SK-MEL-5 (cell line): ENCODE measurements around the gene DLGAP4. TPM values are rescaled to one million over a fixed set of nuclear protein-coding genes. Genes with fewer than 3 reads are reported as not detected.

Experiments used
- DNase-seq: peaks from one replicate; pipeline ENCODE4 v3.0.0-alpha.2; 2016; ENCODE audit warnings: low read depth, low spot score
- in situ Hi-C: cut with HindIII; loops from 2 replicates; pipeline ENCODE4 v1.10.0; 2016; ENCODE audit warnings: low sequenced_read_pairs, high pct_unique_total_duplicates, low pct_unique_long_range_greater_than_20kb
- polyA plus RNA-seq, 2 experiments: library from polyadenylated mRNA; depleted of rRNA; stranded (reverse); fragments of >200 nt; gene quantifications; 2 replicates each; pipeline ENCODE4 v1.2.3, GENCODE V29; 2015
- total RNA-seq: library from RNA; depleted of rRNA; stranded (reverse); fragments of >200 nt; shearing (Covaris generic); gene quantifications from 2 replicates; pipeline ENCODE4 v1.2.3, GENCODE V29; 2014; rRNA removed

Gene DLGAP4
- total RNA-seq = 14.2 and 17.4 TPM in 2 replicates
- 103 and 118 TPM in 2 replicates for polyA plus RNA-seq (2015; cell fraction: cytosol; rRNA removed)
- polyA plus RNA-seq (2015; cell fraction: nucleus; rRNA removed) = 85.8 and 91.6 TPM in 2 replicates

GRCh38 chr20:36305602-36306551 is at the start of gene DLGAP4:
Gene DLGAP4 (plus strand): TSS chr20:36306339. CDS start chr20:36431718, 125,379 bp downstream.
- in situ Hi-C loops = no loop called here
- no peak for DNase-seq

GRCh38 chr20:36259177-36260061 is 46.7 kb upstream of the DLGAP4 start:
- no peak for DNase-seq
- in situ Hi-C loops = no loop called here

- in situ Hi-C loops = no loop called here
- no peak for DNase-seq
Observed at GRCh38 chr20:36260316-36260715, 45.8 kb upstream of the DLGAP4 start.

- in situ Hi-C loops = no loop called here
- no peak for DNase-seq
Observed at GRCh38 chr20:36261389-36262105, 44.6 kb upstream of the DLGAP4 start.

GRCh38 chr20:36262440-36262839 is 43.7 kb upstream of the DLGAP4 start:
- in situ Hi-C loops = no loop called here

GRCh38 chr20:36264426-36265246 is 41.5 kb upstream of the DLGAP4 start:
- in situ Hi-C loops = no loop called here
- DNase-seq = no peak

More at GRCh38 chr20:36262440-36262839, 43.7 kb upstream of the DLGAP4 start:
- DNase-seq = no peak

- in situ Hi-C loops = no loop called here
Observed at GRCh38 chr20:36266189-36266588, 40.0 kb upstream of the DLGAP4 start.

GRCh38 chr20:36267605-36268381 is 38.3 kb upstream of the DLGAP4 start:
- no peak for DNase-seq
- in situ Hi-C loops = no loop called here

More at GRCh38 chr20:36266189-36266588, 40.0 kb upstream of the DLGAP4 start:
- DNase-seq = no peak

- DNase-seq = no peak
- in situ Hi-C loops = no loop called here
Observed at GRCh38 chr20:36268440-36269342, 37.4 kb upstream of the DLGAP4 start.

GRCh38 chr20:36269507-36269906 is 36.6 kb upstream of the DLGAP4 start:
- in situ Hi-C loops = no loop called here

GRCh38 chr20:36270744-36271638 is 35.1 kb upstream of the DLGAP4 start:
- in situ Hi-C loops = no loop called here
- DNase-seq = no peak

More at GRCh38 chr20:36269507-36269906, 36.6 kb upstream of the DLGAP4 start:
- DNase-seq = no peak

GRCh38 chr20:36271639-36272546 is 34.2 kb upstream of the DLGAP4 start:
- in situ Hi-C loops = no loop called here
- no peak for DNase-seq

GRCh38 chr20:36272547-36273220 is 33.5 kb upstream of the DLGAP4 start:
- no peak for DNase-seq
- in situ Hi-C loops = no loop called here
